Duodenal mucosa (tissue), 2 donors: ENCODE data around the gene MEG3.

ENCODE experiments used
- H3K27ac ChIP-seq: one replicate; pipeline ENCODE4 v1.7.0; 2013; ENCODE audit warnings: low read depth, low read length
- H3K27me3 ChIP-seq, 2 donors: one replicate each; pipeline ENCODE4 v1.7.0; 2013; ENCODE audit warnings: low read length in 2 of 2, control low read depth in 1 of 2; ENCODE audit not compliant: insufficient read depth in 2 of 2, control insufficient read depth in 1 of 2
- H3K36me3 ChIP-seq, 2 donors: one replicate each; pipeline ENCODE4 v1.7.0; 2013; ENCODE audit warnings: low read length in 2 of 2, control low read depth in 1 of 2; ENCODE audit not compliant: insufficient read depth in 2 of 2, control insufficient read depth in 1 of 2
- H3K4me1 ChIP-seq, 2 donors: one replicate each; pipeline ENCODE4 v1.7.0; 2013; ENCODE audit warnings: low read length in 2 of 2, control low read depth in 1 of 2; ENCODE audit not compliant: insufficient read depth in 2 of 2, control insufficient read depth in 1 of 2
- H3K4me3 ChIP-seq, 2 donors: one replicate each; pipeline ENCODE4 v1.7.0; 2013; ENCODE audit warnings: low read length in 2 of 2, low read depth in 1 of 2
- H3K9ac ChIP-seq, 2 donors: one replicate each; pipeline ENCODE4 v1.7.0; 2013; ENCODE audit warnings: low read length in 2 of 2, low read depth in 1 of 2
- H3K9me3 ChIP-seq, 2 donors: one replicate each; pipeline ENCODE4 v1.7.0; 2013; ENCODE audit warnings: low read length in 2 of 2, control low read depth in 1 of 2; ENCODE audit not compliant: control insufficient read depth in 1 of 2

The MEG3 gene

DNA sequence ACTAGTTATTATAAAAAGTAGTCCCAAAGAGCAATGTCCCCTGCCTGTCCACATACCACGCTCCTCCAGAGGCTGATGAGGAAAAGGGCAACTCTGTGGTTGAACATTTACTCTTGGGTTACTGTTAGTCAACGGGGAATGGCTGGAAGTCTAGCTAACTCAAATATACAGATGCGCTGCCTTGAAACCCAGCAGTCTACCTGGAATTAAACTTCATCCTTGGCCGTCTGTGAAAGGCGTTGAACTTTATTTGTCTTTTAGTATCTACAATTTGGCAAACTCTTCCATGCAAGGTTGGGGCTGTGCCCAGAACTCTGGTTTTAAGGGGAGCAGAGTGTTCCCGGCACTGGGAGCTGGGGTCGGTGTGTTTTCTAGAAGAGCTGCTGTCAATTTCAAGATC, 3.9 kb upstream of the MEG3 start:
- no peak overlapping the region for H3K4me3 ChIP-seq
- H3K4me1 ChIP-seq = no peaks in the 10 kb centered on the region
- H3K36me3 ChIP-seq = no peaks in the 10 kb centered on the region
- no peaks in the 10 kb centered on the region for H3K9me3 ChIP-seq
- H3K27ac ChIP-seq = no peak overlapping the region
- H3K27me3 ChIP-seq = peaks cover 0 to 5% of the 10 kb centered on the region in 2 donors
- H3K9ac ChIP-seq = no peak overlapping the region

DNA sequence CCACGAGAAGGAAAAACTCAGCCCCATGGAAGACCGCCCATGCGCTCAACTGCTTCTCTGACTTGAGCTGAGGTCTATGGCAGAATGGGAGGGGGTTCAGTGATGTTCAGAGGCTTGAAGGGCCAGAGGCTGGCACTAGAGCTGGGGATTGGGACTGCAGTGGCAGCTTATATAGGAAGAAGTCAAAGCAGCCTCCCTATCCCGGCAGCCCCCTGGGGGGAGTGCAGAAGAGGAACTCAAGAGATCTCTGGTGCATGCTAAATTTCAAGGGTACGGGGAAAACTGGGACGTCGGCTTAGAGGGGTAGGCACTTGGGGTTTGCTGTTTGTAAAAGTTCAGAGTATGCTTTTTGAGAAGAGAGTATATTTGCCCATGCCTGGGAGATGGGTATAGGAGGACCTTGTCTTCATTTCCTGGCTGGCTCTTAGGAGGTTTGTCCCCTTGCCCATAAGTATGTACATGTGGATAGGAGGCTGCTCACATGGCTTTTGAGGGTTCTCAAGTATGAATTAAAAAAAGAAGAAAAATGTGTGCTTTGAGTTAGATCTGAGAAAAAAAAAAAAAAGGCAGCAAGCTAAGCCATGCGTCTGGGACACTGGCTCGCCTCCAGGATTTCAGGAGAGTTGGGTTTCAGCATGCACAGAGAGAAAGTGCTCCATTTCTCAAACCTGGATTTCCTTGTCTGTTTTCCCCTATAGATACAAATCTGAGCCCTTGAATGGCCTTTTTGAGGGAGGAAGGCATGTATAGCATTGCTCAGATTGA, 3.2 kb upstream of the MEG3 start:
- no peak overlapping the region for H3K9ac ChIP-seq
- H3K4me1 ChIP-seq = no peaks in the 10 kb centered on the region
- H3K9me3 ChIP-seq = no peaks in the 10 kb centered on the region

DNA sequence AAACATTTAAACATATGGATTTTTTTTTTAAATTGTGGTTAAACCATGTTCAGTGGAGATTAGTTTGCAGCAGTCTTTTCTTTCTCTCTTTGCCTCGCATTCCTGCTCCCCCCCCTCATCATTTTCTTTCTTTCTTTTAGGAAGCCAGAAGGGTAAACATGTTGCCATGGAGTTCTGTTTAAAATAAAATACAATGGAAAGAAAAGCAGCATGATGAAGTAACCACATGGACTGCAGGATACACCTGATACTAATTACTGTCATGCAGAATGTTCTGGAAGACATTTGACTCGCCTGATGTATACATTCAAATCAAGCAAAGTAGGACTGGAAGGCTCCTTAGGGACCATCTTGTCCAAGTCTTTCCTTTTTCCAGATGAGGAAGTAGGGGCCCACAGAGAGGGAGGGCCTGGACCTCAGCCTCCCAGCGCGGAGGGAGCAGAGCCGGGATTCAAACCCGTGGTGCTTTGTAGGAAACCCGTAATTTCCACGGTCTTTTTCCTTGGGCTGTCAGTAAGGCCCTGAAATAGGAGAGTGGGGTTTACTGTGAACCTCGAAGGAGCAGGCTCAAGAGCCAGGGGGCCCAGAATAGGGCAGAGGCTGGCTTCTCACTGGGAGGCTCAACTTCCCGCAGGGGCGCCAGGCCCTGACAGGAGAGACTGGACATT, 2.4 kb upstream of the MEG3 start:
- no peaks in the 10 kb centered on the region for H3K4me1 ChIP-seq
- no peak overlapping the region for H3K4me3 ChIP-seq
- peaks cover 0 to 5% of the 10 kb centered on the region in 2 donors for H3K27me3 ChIP-seq
- H3K9me3 ChIP-seq = no peaks in the 10 kb centered on the region
- H3K27ac ChIP-seq = no peak overlapping the region
- H3K9ac ChIP-seq = no peak overlapping the region
- no peaks in the 10 kb centered on the region for H3K36me3 ChIP-seq

More for the DNA sequence above, 3.2 kb upstream of the MEG3 start:
- no peaks in the 10 kb centered on the region for H3K36me3 ChIP-seq
- H3K27ac ChIP-seq = no peak overlapping the region
- no peak overlapping the region for H3K4me3 ChIP-seq
- H3K27me3 ChIP-seq = peaks cover 0 to 5% of the 10 kb centered on the region in 2 donors

DNA sequence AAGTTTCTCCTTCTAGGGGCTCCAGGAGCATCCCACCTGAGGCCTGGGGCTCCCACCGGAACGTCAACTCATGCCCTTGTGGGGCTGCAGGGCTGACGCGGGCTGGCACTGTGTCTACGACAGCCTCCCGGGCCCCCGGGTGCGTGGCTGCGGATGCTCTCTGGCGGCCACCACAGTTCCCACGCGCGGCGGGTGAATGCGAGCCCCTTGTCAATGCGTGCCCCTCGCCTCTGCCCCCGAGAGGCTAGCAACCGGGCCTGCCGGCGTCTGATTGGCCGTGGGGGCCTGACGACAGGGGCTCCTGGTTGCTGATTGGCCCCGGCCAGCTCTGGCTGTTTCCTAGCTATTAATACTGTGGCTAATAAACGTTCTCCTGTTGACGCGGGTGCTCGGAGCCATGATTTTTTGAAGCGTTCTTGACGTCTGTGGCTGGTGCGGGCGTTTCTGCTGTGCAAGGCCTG, 1.8 kb upstream of the MEG3 start:
- peaks cover 0 to 5% of the 10 kb centered on the region in 2 donors for H3K27me3 ChIP-seq
- H3K36me3 ChIP-seq = no peaks in the 10 kb centered on the region
- H3K4me1 ChIP-seq = no peaks in the 10 kb centered on the region
- no peak overlapping the region for H3K4me3 ChIP-seq
- H3K9ac ChIP-seq = no peak overlapping the region
- no peaks in the 10 kb centered on the region for H3K9me3 ChIP-seq
- no peak overlapping the region for H3K27ac ChIP-seq

DNA sequence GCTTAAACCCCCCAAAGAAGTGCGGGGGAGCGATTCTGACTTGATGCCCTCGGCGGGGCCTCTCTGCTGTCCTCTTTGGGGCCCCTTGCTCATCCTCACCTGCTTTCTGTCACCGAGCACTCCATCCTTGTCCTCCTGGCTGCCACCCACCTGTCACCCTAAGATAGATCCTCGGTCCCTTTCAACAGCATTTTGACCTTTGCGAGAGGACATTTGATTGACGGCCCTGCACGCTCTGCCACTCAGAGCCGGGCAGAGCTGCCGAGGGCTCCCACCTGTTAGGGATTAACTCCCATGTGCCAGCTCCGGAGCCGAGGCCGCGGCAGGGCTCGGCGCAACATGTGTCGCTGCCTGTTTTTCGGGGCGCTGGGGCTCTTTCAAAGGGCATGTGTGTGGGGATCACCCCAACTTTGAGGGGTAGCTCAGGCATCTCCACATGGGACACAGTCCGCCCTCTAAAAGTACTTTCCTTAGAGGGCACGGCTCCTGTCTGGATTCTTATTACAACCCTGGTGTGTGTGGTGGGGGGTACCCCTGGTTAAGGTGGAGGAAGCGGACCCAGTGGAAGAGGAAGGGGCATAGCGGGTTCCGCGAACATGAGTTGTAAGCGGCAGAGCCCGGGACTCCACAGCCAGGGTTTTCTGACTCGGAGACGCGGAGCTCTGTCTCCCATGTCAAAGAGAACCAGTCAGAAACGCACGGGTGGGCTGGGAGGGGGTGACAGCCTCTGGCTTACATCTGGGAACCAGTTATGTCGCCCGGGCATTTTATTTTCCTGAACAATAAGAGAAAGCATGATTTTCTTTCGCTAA, 811 bp upstream of the MEG3 start:
- H3K4me3 ChIP-seq = no peak overlapping the region

DNA sequence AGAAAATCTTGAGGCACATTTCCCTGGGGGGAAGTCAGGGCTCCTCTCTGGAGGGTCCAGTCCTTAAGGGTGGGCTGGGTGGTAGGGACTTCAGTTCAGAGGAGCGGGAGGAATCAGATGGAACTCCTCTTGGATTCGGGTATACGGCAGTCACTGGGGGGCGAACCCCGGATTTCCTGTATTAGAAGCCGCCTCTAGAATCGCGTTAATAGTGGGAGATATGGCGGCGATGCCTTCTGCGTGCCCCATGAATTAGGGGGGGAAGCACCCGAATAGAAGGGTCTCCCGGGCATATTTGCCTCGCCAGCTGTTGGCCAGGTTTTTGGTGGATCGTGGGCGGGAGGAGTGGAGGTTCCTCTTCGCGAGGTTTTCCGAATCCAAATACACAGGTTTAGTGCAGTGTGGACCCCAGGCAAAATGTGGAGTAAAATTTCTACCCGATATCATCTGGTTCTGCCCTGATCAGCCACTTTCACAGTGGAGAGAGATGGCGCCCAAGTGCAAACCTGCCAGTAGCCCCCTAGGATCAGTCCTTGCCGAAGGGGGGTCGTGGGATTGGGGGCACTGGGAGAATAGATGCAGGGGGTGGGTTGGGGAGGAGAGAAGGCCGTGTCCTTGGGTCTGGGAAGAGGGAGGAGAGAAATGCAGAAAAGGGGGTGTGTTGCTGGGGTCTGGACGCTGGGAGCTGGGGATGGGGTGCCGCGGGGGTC, 628 bp downstream of the MEG3 start:
- Histone ChIP-seq H3K9me3 (no peaks in the 10 kb centered on the region), H3K27ac (no peak overlapping the region), H3K4me1 (no peaks in the 10 kb centered on the region), H3K27me3 (peaks cover 0 to 14% of the 10 kb centered on the region in 2 donors), H3K4me3 (no peak overlapping the region), H3K36me3 (no peaks in the 10 kb centered on the region), H3K9ac (no peak overlapping the region)

More for the DNA sequence above, 811 bp upstream of the MEG3 start:
- no peak overlapping the region for H3K27ac ChIP-seq
- H3K4me1 ChIP-seq = no peaks in the 10 kb centered on the region
- H3K36me3 ChIP-seq = no peaks in the 10 kb centered on the region
- H3K27me3 ChIP-seq = peaks cover 0 to 14% of the 10 kb centered on the region in 2 donors
- no peaks in the 10 kb centered on the region for H3K9me3 ChIP-seq
- no peak overlapping the region for H3K9ac ChIP-seq

DNA sequence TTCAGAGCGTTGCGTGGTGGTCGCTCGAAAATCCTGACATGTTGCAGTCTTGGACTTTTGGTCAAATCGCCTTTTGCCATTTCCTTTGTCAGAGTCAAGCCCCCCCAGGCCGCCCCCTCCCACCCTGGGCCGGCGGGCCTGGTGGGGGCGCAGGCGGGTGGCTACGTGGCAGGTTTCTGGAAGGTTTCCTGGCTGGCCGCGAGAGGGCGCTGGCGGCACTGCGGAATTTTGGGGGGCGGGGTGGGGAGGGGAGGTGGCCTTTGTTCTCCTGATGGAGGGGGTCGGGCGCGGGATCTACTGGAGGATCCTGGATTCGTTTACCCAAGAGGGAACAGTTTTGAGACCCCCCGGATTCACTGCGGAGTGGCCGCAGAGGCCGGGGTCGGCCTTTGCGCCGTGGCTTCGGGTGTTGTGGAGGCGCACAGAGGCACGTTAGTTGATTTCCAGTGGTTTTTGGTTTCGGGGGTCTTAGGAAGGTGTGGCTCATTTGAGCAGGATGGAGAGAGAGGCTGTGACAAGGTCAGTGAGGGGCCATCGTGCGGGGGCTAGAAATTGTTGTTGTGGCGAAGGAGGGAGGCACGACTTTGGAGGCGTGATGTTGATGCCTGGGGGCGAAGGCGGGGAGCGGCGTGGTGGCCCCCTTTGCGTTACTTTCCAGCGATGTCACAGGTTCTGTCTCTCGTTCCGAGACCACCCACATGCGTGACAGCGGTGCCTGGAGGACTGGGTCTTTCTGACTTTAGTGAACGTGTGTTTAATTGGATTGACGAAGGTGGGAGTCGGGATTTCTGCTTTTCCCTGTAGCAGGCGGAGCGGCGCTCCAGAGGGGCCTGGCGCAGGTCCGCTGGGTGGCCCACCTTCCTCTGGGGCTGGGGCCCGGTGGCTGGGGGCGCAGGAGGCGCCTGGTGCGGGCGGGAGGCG, 1.4 kb downstream of the MEG3 start:
- Histone ChIP-seq H3K9ac (no peak overlapping the region), H3K27ac (no peak overlapping the region), H3K4me1 (no peaks in the 10 kb centered on the region), H3K9me3 (no peaks in the 10 kb centered on the region), H3K27me3 (peaks cover 0 to 14% of the 10 kb centered on the region in 2 donors), H3K36me3 (no peaks in the 10 kb centered on the region), H3K4me3 (no peak overlapping the region)

DNA sequence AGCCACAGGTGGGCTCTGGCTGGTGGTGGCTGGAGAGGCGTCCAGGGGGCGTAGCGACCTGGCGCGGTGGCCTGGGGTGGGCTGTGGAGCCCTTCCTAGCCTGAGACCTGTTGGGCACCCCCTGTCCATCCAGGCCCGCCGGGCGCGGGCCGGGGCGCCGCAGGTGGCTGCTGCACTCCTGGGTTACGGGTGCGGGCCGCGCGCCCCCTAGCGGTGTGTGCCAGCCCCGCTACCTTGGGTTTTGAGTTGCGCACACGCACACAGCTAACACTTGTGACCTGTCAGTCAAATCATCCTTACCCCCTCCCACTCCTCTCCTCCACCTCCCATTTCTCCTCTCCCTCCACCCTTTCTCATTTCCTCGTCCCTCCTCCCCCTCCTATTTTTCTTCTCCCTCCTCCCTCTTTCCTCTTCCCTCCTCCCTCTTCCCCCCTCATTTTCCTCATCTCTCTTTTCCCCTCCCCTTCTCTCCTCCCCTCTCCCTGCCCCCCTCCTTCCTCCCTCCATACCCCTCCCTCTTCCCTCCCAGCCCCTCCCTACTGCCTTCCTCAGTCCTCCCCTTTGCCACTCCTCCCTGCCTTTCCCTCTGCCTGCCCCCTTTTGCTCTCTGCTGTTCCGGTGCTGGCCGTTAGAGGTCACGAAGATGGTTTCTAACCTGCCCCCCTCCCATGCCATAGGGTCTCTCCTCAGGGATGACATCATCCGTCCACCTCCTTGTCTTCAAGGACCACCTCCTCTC, 2.3 kb downstream of the MEG3 start:
- peaks cover 0 to 18% of the 10 kb centered on the region in 2 donors for H3K27me3 ChIP-seq
- no peak overlapping the region for H3K4me3 ChIP-seq
- H3K27ac ChIP-seq = no peak overlapping the region
- H3K4me1 ChIP-seq = no peaks in the 10 kb centered on the region
- H3K36me3 ChIP-seq = no peaks in the 10 kb centered on the region
- H3K9me3 ChIP-seq = no peaks in the 10 kb centered on the region
- H3K9ac ChIP-seq = no peak overlapping the region
